Liver (tissue), 3 donors: ENCODE data around the gene KRT86.

Experiments
- CTCF ChIP-seq: fragments of 150-350 bp; IDR thresholded peaks from 2 replicates; pipeline ENCODE4 v1.5.1; 2017; ENCODE audit warnings: improper control_type of control experiment, low read depth, low read length; ENCODE audit not compliant: missing input control
- EGR1 ChIP-seq, 2 donors: IDR thresholded peaks; 2 replicates each; pipeline ENCODE4 v1.6.1; 2016 to 2018; ENCODE audit warnings: antibody characterized with exemption in 2 of 2, low read depth in 2 of 2
- JUND ChIP-seq, 2 donors: IDR thresholded peaks; 2 replicates each; pipeline ENCODE4 v1.6.1; 2016; ENCODE audit warnings: antibody characterized with exemption in 2 of 2
- MAX ChIP-seq: IDR thresholded peaks from 2 replicates; pipeline ENCODE4 v1.6.1; 2016; ENCODE audit warnings: antibody characterized with exemption
- RAD21 ChIP-seq, 2 donors: IDR thresholded peaks; 2 replicates each; pipeline ENCODE4 v1.6.1; 2016; ENCODE audit warnings: antibody characterized with exemption in 2 of 2, mild to moderate bottlenecking in 2 of 2
- REST ChIP-seq: IDR thresholded peaks from 2 replicates; pipeline ENCODE4 v1.6.1; 2016; ENCODE audit warnings: antibody characterized with exemption, mild to moderate bottlenecking
- TAF1 ChIP-seq: conservative IDR thresholded peaks from 2 replicates; pipeline ENCODE4 v1.6.1; 2016; ENCODE audit warnings: antibody characterized with exemption, mild to moderate bottlenecking
- YY1 ChIP-seq: IDR thresholded peaks from 2 replicates; pipeline ENCODE4 v1.6.1; 2016; ENCODE audit warnings: antibody characterized with exemption, mild to moderate bottlenecking
- ZBTB33 ChIP-seq: IDR thresholded peaks from 2 replicates; pipeline ENCODE4 v1.6.1; 2016; ENCODE audit warnings: antibody characterized with exemption
- donor health status: healthy.
- donor health status: healthy.

- TF ChIP-seq CTCF (no peak), YY1 (no peak), REST (no peak), ZBTB33 (no peak), TAF1 (no peak), MAX (no peak), JUND (IDR thresholded peaks at IDR 0.05) (no peak), RAD21 (IDR thresholded peaks at IDR 0.05) (no peak), EGR1 (IDR thresholded peaks at IDR 0.05; ENCODE audit: low read depth in 2 of 2) (no peak)
Observed at GRCh38 chr12:52249511-52250047, 24.9 kb upstream of the KRT86 start.
